ENCODE results near the gene FAM13A. TPM values are rescaled to one million over a fixed set of nuclear protein-coding genes. Genes with fewer than 3 reads are reported as not detected.

The FAM13A gene
- polyA plus RNA-seq, 1 donor from 2014 or later: 4.0 TPM

DNA sequence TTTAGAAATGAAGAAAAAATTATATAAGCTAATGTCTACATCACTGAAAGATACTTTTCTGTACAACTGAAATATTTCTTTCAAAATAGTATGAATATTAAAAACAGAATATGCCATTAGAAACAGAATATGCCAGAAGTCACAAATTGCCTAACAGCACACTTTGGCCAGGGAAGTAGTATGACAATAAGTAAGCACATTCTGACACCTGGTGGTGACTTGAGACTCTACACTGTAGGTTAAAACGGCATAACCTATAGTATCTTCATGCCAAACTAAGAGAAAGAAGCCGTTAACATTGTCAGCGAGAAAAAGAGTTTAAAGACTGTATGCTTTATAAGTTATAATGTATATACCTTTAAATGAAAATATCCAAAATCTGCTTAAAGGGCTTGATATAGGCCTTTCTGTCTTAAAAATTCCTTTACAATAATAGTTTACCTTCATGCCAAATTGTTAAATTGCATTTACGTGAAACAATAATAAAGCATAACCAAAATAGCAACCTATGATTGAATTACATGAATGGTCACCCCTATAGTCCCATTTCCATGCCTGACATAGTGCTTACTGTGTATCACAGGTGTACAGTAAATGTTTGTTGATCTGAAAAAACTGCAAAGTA, 32.8 kb downstream of the FAM13A start:
- H3K4me3 ChIP-seq (ENCODE audit: low read length): no peak overlapping the region
- TF ChIP-seq, protein P1, sequence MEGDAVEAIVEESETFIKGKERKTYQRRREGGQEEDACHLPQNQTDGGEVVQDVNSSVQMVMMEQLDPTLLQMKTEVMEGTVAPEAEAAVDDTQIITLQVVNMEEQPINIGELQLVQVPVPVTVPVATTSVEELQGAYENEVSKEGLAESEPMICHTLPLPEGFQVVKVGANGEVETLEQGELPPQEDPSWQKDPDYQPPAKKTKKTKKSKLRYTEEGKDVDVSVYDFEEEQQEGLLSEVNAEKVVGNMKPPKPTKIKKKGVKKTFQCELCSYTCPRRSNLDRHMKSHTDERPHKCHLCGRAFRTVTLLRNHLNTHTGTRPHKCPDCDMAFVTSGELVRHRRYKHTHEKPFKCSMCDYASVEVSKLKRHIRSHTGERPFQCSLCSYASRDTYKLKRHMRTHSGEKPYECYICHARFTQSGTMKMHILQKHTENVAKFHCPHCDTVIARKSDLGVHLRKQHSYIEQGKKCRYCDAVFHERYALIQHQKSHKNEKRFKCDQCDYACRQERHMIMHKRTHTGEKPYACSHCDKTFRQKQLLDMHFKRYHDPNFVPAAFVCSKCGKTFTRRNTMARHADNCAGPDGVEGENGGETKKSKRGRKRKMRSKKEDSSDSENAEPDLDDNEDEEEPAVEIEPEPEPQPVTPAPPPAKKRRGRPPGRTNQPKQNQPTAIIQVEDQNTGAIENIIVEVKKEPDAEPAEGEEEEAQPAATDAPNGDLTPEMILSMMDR (IDR thresholded peaks at IDR 0.05; ENCODE audit: poor library complexity, severe bottlenecking): peak; percentile 89
- TF ChIP-seq, protein P2, sequence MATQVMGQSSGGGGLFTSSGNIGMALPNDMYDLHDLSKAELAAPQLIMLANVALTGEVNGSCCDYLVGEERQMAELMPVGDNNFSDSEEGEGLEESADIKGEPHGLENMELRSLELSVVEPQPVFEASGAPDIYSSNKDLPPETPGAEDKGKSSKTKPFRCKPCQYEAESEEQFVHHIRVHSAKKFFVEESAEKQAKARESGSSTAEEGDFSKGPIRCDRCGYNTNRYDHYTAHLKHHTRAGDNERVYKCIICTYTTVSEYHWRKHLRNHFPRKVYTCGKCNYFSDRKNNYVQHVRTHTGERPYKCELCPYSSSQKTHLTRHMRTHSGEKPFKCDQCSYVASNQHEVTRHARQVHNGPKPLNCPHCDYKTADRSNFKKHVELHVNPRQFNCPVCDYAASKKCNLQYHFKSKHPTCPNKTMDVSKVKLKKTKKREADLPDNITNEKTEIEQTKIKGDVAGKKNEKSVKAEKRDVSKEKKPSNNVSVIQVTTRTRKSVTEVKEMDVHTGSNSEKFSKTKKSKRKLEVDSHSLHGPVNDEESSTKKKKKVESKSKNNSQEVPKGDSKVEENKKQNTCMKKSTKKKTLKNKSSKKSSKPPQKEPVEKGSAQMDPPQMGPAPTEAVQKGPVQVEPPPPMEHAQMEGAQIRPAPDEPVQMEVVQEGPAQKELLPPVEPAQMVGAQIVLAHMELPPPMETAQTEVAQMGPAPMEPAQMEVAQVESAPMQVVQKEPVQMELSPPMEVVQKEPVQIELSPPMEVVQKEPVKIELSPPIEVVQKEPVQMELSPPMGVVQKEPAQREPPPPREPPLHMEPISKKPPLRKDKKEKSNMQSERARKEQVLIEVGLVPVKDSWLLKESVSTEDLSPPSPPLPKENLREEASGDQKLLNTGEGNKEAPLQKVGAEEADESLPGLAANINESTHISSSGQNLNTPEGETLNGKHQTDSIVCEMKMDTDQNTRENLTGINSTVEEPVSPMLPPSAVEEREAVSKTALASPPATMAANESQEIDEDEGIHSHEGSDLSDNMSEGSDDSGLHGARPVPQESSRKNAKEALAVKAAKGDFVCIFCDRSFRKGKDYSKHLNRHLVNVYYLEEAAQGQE (IDR thresholded peaks at IDR 0.05; ENCODE audit: borderline replicate concordance): no peak
- peak; percentile 97 for TF ChIP-seq SMC3 (conservative IDR thresholded peaks at IDR 0.05; ENCODE audit: poor library complexity)
- TF ChIP-seq RAD21 (conservative IDR thresholded peaks at IDR 0.05): peak; percentile 95
- TF ChIP-seq TAF1 (IDR thresholded peaks at IDR 0.05; ENCODE audit: low read depth): no peak
- H3K27me3 ChIP-seq (ENCODE audit: insufficient read depth, low read depth, low read length): no peaks in the 10 kb centered on the region
- H2AFZ ChIP-seq (ENCODE audit: low read depth, low read length): no peak overlapping the region
- H4K20me1 ChIP-seq (ENCODE audit: insufficient read depth): no peaks in the 10 kb centered on the region
- H3K79me2 ChIP-seq (replicated peaks; ENCODE audit: insufficient read depth, low read length): no peaks in the 10 kb centered on the region
- no peak overlapping the region for H3K9ac ChIP-seq (ENCODE audit: low read length)
- H3K36me3 ChIP-seq (ENCODE audit: insufficient read depth, low read length): no peaks in the 10 kb centered on the region
- H3K4me2 ChIP-seq (ENCODE audit: low read length): no peak overlapping the region
- H3K27ac ChIP-seq (ENCODE audit: low read length): no peak overlapping the region
- H3F3A ChIP-seq (ENCODE audit: insufficient read depth, low read length, poor library complexity, severe bottlenecking): no peaks in the 10 kb centered on the region
- no peaks in the 10 kb centered on the region for H3K9me3 ChIP-seq (ENCODE audit: low read length)
- H3K9me2 ChIP-seq (ENCODE audit: insufficient read depth, low read length): no peaks in the 10 kb centered on the region

DNA sequence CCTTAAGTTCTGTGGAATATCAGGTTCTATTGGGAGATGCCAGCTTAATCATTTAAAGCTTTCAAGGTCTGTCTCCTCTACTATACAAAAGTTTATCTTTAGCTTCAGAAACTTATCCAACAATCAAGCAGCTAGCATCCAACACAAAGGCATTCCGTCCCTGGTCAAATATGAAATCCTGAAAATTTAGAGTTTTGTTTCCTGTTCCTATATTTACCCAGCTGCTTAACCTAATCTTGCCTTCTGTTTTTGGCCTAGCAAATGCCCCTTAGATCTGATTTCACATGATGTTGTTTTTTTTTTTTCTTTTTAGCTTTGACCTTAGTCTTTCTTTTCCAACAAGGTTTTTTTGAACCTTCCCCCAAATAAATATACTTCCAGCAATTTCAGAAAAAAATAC, 33.8 kb downstream of the FAM13A start:
- Histone ChIP-seq H3F3A (ENCODE audit: insufficient read depth, low read length, poor library complexity, severe bottlenecking) (no peaks in the 10 kb centered on the region), H3K79me2 (replicated peaks; ENCODE audit: insufficient read depth, low read length) (no peaks in the 10 kb centered on the region), H3K27ac (ENCODE audit: low read length) (no peak overlapping the region), H3K9me3 (ENCODE audit: low read length) (no peaks in the 10 kb centered on the region), H3K9me2 (ENCODE audit: insufficient read depth, low read length) (no peaks in the 10 kb centered on the region), H2AFZ (ENCODE audit: low read depth, low read length) (no peak overlapping the region), H3K27me3 (ENCODE audit: insufficient read depth, low read depth, low read length) (no peaks in the 10 kb centered on the region), H3K36me3 (ENCODE audit: insufficient read depth, low read length) (no peaks in the 10 kb centered on the region), H3K4me2 (ENCODE audit: low read length) (no peak overlapping the region), H3K9ac (ENCODE audit: low read length) (no peak overlapping the region), H3K4me3 (ENCODE audit: low read length) (no peak overlapping the region), H4K20me1 (ENCODE audit: insufficient read depth) (no peaks in the 10 kb centered on the region)
- TF ChIP-seq RAD21 (conservative IDR thresholded peaks at IDR 0.05) (no peak), POLR2AphosphoS5 (IDR thresholded peaks at IDR 0.05) (no peak)

DNA sequence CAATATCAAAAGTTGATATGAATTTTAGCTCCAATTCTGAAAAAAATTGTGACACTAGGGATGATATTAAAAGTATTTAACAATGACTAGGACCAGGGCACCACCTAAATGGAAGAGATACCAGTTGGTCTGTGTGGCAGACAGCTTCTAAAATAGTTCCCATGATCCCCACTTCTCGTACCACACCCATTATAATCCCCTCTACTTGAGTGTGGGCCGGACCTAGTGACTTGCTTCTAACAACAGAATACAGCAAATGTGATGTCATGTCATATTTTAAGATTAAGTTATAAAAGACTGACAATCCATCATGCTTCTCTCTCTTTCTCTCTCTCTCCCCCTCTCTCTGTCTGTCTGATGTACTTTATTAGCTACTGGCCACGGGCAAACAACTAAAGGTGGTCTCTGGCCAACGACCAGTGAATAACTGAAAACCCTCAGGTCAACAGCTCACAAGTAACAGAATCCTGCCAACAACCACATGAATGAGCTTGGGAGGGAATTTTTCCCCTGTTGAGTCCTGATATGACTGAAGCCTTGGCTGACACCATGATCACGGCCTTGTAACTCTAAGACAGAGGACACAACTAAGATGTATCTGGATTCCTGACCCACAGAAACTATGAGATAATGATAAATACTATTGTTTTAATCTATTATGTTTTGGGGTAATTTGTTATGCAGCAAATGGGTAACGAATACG, 34.4 kb downstream of the FAM13A start:
- no peak overlapping the region for H3K4me2 ChIP-seq (ENCODE audit: low read length)
- H3K9ac ChIP-seq (ENCODE audit: low read length): no peak overlapping the region
- TF ChIP-seq SMC3 (conservative IDR thresholded peaks at IDR 0.05; ENCODE audit: poor library complexity): no peak
- TF ChIP-seq EP300 (conservative IDR thresholded peaks at IDR 0.05; ENCODE audit: poor library complexity, severe bottlenecking): no peak
- TF ChIP-seq, protein P2 (IDR thresholded peaks at IDR 0.05; ENCODE audit: borderline replicate concordance): no peak
- no peak for TF ChIP-seq TAF1 (IDR thresholded peaks at IDR 0.05; ENCODE audit: low read depth)
- TF ChIP-seq EZH2 (IDR thresholded peaks at IDR 0.05; ENCODE audit: borderline replicate concordance, insufficient read depth, low read length, poor library complexity, severe bottlenecking): no peak
- TF ChIP-seq MXI1 (conservative IDR thresholded peaks at IDR 0.05; ENCODE audit: poor library complexity, severe bottlenecking): no peak
- TF ChIP-seq POLR2AphosphoS5 (IDR thresholded peaks at IDR 0.05): no peak
- TF ChIP-seq RAD21 (conservative IDR thresholded peaks at IDR 0.05): no peak
- H3K9me3 ChIP-seq (ENCODE audit: low read length): no peaks in the 10 kb centered on the region
- no peak overlapping the region for H3K4me3 ChIP-seq (ENCODE audit: low read length)
- no peaks in the 10 kb centered on the region for H3K9me2 ChIP-seq (ENCODE audit: insufficient read depth, low read length)
- H3K27ac ChIP-seq (ENCODE audit: low read length): no peak overlapping the region
- no peak overlapping the region for H2AFZ ChIP-seq (ENCODE audit: low read depth, low read length)
- no peaks in the 10 kb centered on the region for H3K36me3 ChIP-seq (ENCODE audit: insufficient read depth, low read length)
- H3K79me2 ChIP-seq (replicated peaks; ENCODE audit: insufficient read depth, low read length): no peaks in the 10 kb centered on the region
- H3K27me3 ChIP-seq (ENCODE audit: insufficient read depth, low read depth, low read length): no peaks in the 10 kb centered on the region
- no peaks in the 10 kb centered on the region for H3F3A ChIP-seq (ENCODE audit: insufficient read depth, low read length, poor library complexity, severe bottlenecking)
- no peaks in the 10 kb centered on the region for H4K20me1 ChIP-seq (ENCODE audit: insufficient read depth)
